SH-SY5Y (cell line): ENCODE results near the gene KCNAB1.

Experiments used
- GATA2 ChIP-seq: IDR thresholded peaks from 2 replicates; pipeline ENCODE4 v1.6.1; 2011; ENCODE audit warnings: mild to moderate bottlenecking, low read depth, low read length
- GATA3 ChIP-seq: IDR thresholded peaks from 2 replicates; pipeline ENCODE4 v1.6.1; 2011; ENCODE audit warnings: low read depth, mild to moderate bottlenecking, low read length, moderate library complexity

DNA sequence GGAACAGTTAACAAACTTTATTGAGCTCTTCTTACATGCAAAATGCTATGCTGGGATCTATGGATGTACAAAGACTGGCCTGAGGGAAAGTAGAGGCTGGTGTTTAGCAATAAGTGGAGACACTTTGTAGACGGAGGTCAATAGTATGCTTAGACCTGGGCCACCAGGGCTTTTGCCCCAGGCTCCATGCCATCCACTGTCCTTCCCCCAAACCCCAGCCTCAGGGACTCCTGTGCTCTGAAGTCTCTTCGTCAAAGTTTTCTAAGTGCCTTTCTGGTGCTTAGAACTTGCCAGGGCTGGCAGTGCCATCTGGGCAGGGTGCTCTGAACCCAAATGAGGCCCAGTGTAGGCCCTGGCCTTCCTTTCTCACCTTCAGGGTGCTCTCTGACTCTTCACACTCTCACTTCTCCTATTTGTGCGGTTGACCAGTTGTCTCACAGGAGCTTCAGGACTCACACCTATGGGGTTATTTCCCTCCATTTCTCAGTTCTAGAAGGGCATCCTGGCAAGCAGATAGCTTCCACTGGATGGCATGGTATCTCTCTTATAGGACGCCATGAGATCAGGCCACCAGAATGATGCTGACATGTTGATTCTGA lies 21.8 kb upstream of the KCNAB1 start:
- TF ChIP-seq GATA3 (no peak), GATA2 (no peak)
